Measurements from ENCODE around the gene MS4A2. TPM values are rescaled to one million over a fixed set of nuclear protein-coding genes. Genes with fewer than 3 reads are reported as not detected.

The MS4A2 gene
- total RNA-seq, 2 experiments from 2014 or later, result not detected

Other genes with a start within 250 kb of the MS4A2 start
- not detected for gene CBLIF, start 243.2 kb upstream of the MS4A2 start, total RNA-seq
- not detected for gene TCN1, start 222.2 kb upstream of the MS4A2 start, total RNA-seq
- not detected for gene OOSP3, start 209.9 kb upstream of the MS4A2 start, total RNA-seq
- not detected for gene OOSP1, start 150.2 kb upstream of the MS4A2 start, total RNA-seq
- gene OOSP4A, start 124.6 kb upstream of the MS4A2 start, total RNA-seq, result not detected
- not detected for gene OOSP4B, start 71.5 kb upstream of the MS4A2 start, total RNA-seq
- not detected for gene OOSP2, start 48.3 kb upstream of the MS4A2 start, total RNA-seq
- gene MS4A3, start 32.0 kb upstream of the MS4A2 start, total RNA-seq, result not detected
- gene MS4A6A, start 94.4 kb downstream of the MS4A2 start, total RNA-seq, result not detected
- gene MS4A4E, start 154.5 kb downstream of the MS4A2 start, total RNA-seq, result not detected
- not detected for gene MS4A4A, start 192.0 kb downstream of the MS4A2 start, total RNA-seq
- not detected for gene MS4A6E, start 238.6 kb downstream of the MS4A2 start, total RNA-seq

Data from activated CD8-positive, alpha-beta memory T cell treated with anti-CD3 and anti-CD28 coated beads, Interleukin-2, amount 10 ng/mL, durations not matched to agents 7 days and 5 days (primary cell).